ENCODE data around the gene KRTAP19-4. TPM values are rescaled to one million over a fixed set of nuclear protein-coding genes. Genes with fewer than 3 reads are reported as not detected.

The KRTAP19-4 gene, protein sequence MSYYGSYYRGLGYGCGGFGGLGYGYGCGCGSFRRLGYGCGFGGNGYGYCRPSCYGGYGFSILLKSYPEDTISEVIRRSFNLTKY
- total RNA-seq = not detected in 2 replicates

DNA sequence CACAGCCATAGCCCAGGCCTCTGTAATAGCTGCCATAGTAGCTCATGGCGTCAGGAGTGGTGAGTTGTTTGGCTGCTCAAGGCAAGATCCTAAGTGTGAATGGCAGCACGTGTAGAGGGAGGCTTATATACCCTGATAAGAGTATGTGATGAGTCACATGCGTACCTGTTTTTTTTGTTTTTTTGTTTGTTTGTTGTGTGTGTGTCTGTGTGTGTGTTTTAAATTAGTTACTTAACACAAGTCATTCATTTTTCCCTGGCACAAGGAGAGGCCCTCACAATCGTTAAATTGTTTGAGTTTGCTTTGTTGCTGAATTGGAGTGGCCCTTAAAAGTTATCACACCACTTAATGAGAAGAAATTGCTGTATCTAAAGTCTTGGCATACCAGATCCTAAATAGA, at the start of gene KRTAP19-4:
Gene KRTAP19-4 (minus strand): TSS at position 101 of the 400 bp plus-strand sequence. CDS start 55 bp downstream, at position 46.

DNA sequence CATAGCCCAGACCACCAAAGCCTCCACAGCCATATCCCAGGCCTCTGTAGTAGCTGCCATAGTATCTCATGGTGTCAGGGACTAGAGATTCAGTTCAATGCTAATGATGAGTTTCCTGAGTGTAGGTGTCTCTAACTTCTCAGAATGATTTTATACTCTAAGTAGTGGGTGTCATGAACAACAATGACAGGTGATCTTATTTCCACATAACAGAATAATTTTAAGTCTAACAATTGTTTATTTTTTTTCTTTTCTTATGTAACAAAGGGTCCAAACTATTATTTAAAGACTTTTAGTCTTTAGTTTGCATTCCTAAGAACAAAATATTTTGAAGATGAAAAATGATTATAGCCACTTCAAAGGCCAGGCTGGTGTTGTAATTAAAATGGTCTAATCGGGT, 44.8 kb upstream of the KRTAP19-4 start, which contains the start of gene KRTAP19-6:
Gene KRTAP19-6 (minus strand): TSS at position 101 of the 400 bp plus-strand sequence. CDS start 31 bp downstream, at position 70.

DNA sequence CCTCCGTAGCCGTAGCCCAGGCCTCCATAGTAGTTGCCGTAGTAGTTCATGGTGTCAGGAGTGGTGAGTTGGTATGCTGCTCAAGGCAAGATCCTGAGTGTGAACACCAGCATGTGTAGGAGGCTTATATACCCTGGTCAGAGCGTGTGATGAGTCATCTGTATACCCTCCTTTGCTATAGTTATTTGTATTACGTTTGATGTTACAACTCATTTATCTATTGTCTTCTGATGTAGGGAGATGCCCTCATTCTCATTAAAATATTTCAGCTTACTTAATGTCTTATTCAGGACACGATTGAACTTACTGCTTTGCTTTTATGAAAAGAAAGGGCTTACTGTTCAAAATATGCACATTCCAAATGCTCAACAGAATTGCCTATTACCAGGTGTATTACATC, 5.1 kb upstream of the KRTAP19-4 start, which contains the start of gene KRTAP19-5:
Gene KRTAP19-5 (minus strand): TSS at position 101 of the 400 bp plus-strand sequence. CDS start 51 bp downstream, at position 50.

DNA sequence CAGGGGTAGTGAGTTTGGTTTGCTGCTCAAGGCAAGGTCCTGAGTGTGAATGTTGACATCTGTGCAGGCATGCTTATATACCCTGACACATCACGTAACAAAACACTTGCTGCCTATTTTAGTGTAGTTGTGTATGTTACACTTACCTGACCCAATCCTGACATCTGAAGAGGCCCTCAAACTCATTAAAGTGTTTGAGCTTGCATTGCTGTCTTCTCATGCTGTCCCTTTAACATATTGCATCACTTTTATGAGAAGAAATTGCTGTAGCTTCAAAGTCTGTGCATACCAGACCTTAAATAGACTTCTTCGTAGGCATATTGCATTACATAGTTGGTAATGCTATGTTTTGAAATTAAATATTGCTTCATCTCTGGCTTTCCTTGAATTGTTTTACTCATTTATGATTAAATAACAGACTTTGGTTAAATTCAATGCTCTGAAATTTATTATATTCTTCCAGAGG, 5.0 kb downstream of the KRTAP19-4 start, which contains the start of gene KRTAP19-3:
Gene KRTAP19-3 (minus strand): TSS at position 51 of the 466 bp plus-strand sequence. CDS start 56 bp downstream, outside the sequence.

DNA sequence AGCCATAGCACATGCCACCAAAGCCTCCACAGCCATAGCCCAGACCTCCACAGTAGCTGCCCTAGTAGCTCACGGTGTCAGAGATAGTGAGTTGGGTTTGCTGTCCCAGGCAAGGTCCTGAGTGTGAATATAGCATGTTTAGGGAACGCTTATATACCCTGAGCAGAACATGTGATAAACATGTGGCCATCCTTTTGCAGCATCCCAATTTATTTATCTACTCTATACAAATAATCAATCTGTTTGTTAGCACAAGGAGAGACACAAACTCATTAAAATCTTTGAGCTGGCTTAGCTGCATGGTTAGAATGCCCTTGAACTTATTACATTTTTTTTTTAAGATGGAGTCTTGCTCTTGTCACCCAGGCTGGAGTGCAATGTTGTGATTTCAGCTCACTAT, 9.6 kb downstream of the KRTAP19-4 start, which contains the start of gene KRTAP19-2:
Gene KRTAP19-2 (minus strand): TSS at position 101 of the 400 bp plus-strand sequence. CDS start 88 bp downstream, at position 13.

DNA sequence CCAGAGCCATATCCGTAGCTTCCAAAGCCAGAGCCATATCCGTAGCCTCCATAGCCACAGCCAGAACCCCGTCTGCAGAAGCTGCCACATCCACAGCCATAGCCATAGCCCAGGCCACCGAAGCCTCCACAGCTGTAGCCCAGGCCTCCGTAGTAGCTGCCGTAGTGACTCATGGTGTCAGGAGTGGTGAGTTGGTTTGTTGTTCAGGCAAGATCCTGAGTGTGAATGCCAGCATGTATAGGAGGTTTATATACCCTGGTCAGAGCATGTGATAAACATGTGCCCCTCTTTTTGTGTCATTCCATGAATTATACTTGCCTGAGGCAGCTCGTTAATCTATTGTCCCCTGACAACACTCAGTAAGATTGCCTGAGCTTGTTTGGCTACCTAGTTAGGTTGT, 16.8 kb downstream of the KRTAP19-4 start, which contains the start of gene KRTAP19-1:
Gene KRTAP19-1 (minus strand): TSS at position 223 of the 400 bp plus-strand sequence. CDS start 50 bp downstream, at position 173.

Other genes with a start within 250 kb of the KRTAP19-4 start
- not detected in 2 replicates for gene KRTAP24-1, start 214.2 kb downstream of the KRTAP19-4 start, total RNA-seq
- gene KRTAP25-1, start 207.7 kb downstream of the KRTAP19-4 start, total RNA-seq = not detected in 2 replicates
- not detected in 2 replicates for gene KRTAP26-1, start 176.8 kb downstream of the KRTAP19-4 start, total RNA-seq
- gene KRTAP27-1, start 159.5 kb downstream of the KRTAP19-4 start, total RNA-seq = not detected in 2 replicates
- not detected in 2 replicates for gene KRTAP23-1, start 148.6 kb downstream of the KRTAP19-4 start, total RNA-seq
- not detected in 2 replicates for gene KRTAP13-2, start 124.9 kb downstream of the KRTAP19-4 start, total RNA-seq
- gene KRTAP13-1, start 101.1 kb downstream of the KRTAP19-4 start, total RNA-seq = not detected in 2 replicates
- not detected in 2 replicates for gene KRTAP13-3, start 71.2 kb downstream of the KRTAP19-4 start, total RNA-seq
- not detected in 2 replicates for gene KRTAP13-4, start 66.9 kb downstream of the KRTAP19-4 start, total RNA-seq
- not detected in 2 replicates for gene KRTAP15-1, start 56.9 kb downstream of the KRTAP19-4 start, total RNA-seq
- not detected in 2 replicates for gene KRTAP19-1, start 16.8 kb downstream of the KRTAP19-4 start, total RNA-seq
- not detected in 2 replicates for gene KRTAP19-2, start 9.7 kb downstream of the KRTAP19-4 start, total RNA-seq
- not detected in 2 replicates for gene KRTAP19-3, start 5.2 kb downstream of the KRTAP19-4 start, total RNA-seq
- not detected in 2 replicates for gene KRTAP19-5, start 5.0 kb upstream of the KRTAP19-4 start, total RNA-seq
- gene KRTAP19-6, start 44.7 kb upstream of the KRTAP19-4 start, total RNA-seq = not detected in 2 replicates
- gene KRTAP19-7, start 64.1 kb upstream of the KRTAP19-4 start, total RNA-seq = not detected in 2 replicates
- not detected in 2 replicates for gene KRTAP22-2, start 93.2 kb upstream of the KRTAP19-4 start, total RNA-seq
- not detected in 2 replicates for gene KRTAP6-3, start 95.3 kb upstream of the KRTAP19-4 start, total RNA-seq
- not detected in 2 replicates for gene KRTAP6-2, start 101.7 kb upstream of the KRTAP19-4 start, total RNA-seq
- gene KRTAP22-1, start 103.9 kb upstream of the KRTAP19-4 start, total RNA-seq = not detected in 2 replicates
- gene KRTAP6-1, start 116.8 kb upstream of the KRTAP19-4 start, total RNA-seq = not detected in 2 replicates
- gene KRTAP20-1, start 119.3 kb upstream of the KRTAP19-4 start, total RNA-seq = not detected in 2 replicates
- not detected in 2 replicates for gene KRTAP20-4, start 123.5 kb upstream of the KRTAP19-4 start, total RNA-seq
- not detected in 2 replicates for gene KRTAP20-2, start 138.0 kb upstream of the KRTAP19-4 start, total RNA-seq
- not detected in 2 replicates for gene KRTAP20-3, start 145.7 kb upstream of the KRTAP19-4 start, total RNA-seq
- gene KRTAP21-3, start 221.6 kb upstream of the KRTAP19-4 start, total RNA-seq = not detected in 2 replicates